Neural progenitor cell (in vitro differentiated cells): ENCODE measurements around the gene LRRC63. TPM values are rescaled to one million over a fixed set of nuclear protein-coding genes. Genes with fewer than 3 reads are reported as not detected.

ENCODE experiments used
- DNase-seq: peaks from one replicate; pipeline ENCODE4 v3.0.0-alpha.2; 2016; ENCODE audit warnings: low spot score
- H2AFZ ChIP-seq: fragments of 200-600 bp; sonication (generic); replicated peaks from 2 replicates; pipeline ENCODE4 v1.6.1; 2016; ENCODE audit warnings: antibody characterized with exemption
- H3F3A ChIP-seq: fragments of 200-600 bp; sonication (generic); 2 replicates; pipeline ENCODE4 v1.6.1; 2016; ENCODE audit warnings: antibody characterized with exemption, low read depth
- H3K27ac ChIP-seq: fragments of 200-600 bp; sonication (generic); 2 replicates; pipeline ENCODE4 v1.5.1; 2016; ENCODE audit warnings: mild to moderate bottlenecking
- H3K27me3 ChIP-seq: fragments of 200-600 bp; sonication (generic); 2 replicates; pipeline ENCODE4 v1.6.1; 2016; ENCODE audit warnings: mild to moderate bottlenecking, moderate library complexity
- H3K36me3 ChIP-seq: fragments of 200-600 bp; sonication (generic); 2 replicates; pipeline ENCODE4 v1.5.1; 2016
- H3K4me1 ChIP-seq: fragments of 200-600 bp; sonication (generic); 2 replicates; pipeline ENCODE4 v1.6.1; 2016; ENCODE audit warnings: mixed run types
- H3K4me2 ChIP-seq: fragments of 200-600 bp; sonication (generic); 2 replicates; pipeline ENCODE4 v1.6.1; 2016
- H3K4me3 ChIP-seq: fragments of 200-600 bp; sonication (generic); 2 replicates; pipeline ENCODE4 v1.5.1; 2016
- H3K79me2 ChIP-seq: fragments of 200-600 bp; sonication (generic); 2 replicates; pipeline ENCODE4 v1.6.1; 2016; ENCODE audit warnings: low read depth
- H3K9ac ChIP-seq: fragments of 200-600 bp; sonication (generic); 2 replicates; pipeline ENCODE4 v1.6.1; 2016
- H3K9me3 ChIP-seq: fragments of 200-600 bp; sonication (generic); 2 replicates; pipeline ENCODE4 v1.5.1; 2016; ENCODE audit warnings: low read depth
- H4K20me1 ChIP-seq: fragments of 200-600 bp; sonication (generic); 2 replicates; pipeline ENCODE4 v1.6.1; 2016; ENCODE audit warnings: low read depth
- H3K27ac Mint-ChIP-seq: 3 replicates; pipeline ENCODE4 v1.8.0; 2021; ENCODE audit warnings: mixed read lengths
- H3K27me3 Mint-ChIP-seq: 2 replicates; pipeline ENCODE4 v1.8.0; 2022; ENCODE audit warnings: low read depth, mild to moderate bottlenecking, inconsistent platforms, moderate library complexity, mixed read lengths; ENCODE audit not compliant: insufficient read depth
- H3K36me3 Mint-ChIP-seq: 3 replicates; pipeline ENCODE4 v1.8.0; 2021; ENCODE audit warnings: mixed read lengths
- H3K4me1 Mint-ChIP-seq: 3 replicates; pipeline ENCODE4 v1.8.0; 2021; ENCODE audit warnings: mixed read lengths
- H3K4me3 Mint-ChIP-seq: 3 replicates; pipeline ENCODE4 v1.8.0; 2021; ENCODE audit warnings: mild to moderate bottlenecking, moderate library complexity, mixed read lengths
- H3K9me3 Mint-ChIP-seq: 3 replicates; pipeline ENCODE4 v1.8.0; 2020; ENCODE audit warnings: mixed read lengths
- EZH2 ChIP-seq: fragments of 200-600 bp; sonication (generic); IDR thresholded peaks from 2 replicates; pipeline ENCODE4 v1.6.1; 2017; ENCODE audit warnings: antibody characterized with exemption, mild to moderate bottlenecking, moderate library complexity
- EZH2phosphoT487 ChIP-seq: fragments of 200-600 bp; sonication (generic); IDR thresholded peaks from 2 replicates; pipeline ENCODE4 v1.6.1; 2017; ENCODE audit warnings: antibody characterized with exemption
- total RNA-seq: library from RNA; depleted of rRNA; stranded (reverse); fragments of >200 nt; gene quantifications from 2 replicates; pipeline ENCODE4 v1.2.3, GENCODE V29; 2015; ENCODE audit warnings: low replicate concordance
- TF ChIP-seq, protein P1 (sequence below): fragments of 200-600 bp; sonication (generic); IDR thresholded peaks from 2 replicates; pipeline ENCODE4 v1.5.1; 2017; ENCODE audit warnings: antibody characterized with exemption, mild to moderate bottlenecking

LRRC63 gene
- total RNA-seq, 1 donor from 2014 or later: not detected

DNA sequence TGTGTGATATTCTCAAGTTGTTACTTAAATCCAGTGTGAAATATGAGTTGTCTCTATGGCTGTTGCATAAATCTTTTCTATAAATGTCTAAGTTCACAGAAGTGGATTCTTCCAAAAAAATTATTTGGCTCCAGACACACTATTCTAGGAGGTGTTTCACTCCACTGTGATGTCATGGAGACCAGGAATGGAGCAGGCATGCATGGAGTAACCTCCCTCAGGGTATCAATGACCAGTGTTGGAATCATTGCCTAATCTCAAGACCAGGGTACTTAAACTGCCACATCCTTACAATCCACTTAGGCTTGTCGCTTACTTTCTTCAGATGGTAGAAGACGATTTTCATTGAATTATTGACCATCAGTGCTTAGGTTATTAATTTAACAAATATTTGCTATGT, 55.4 kb downstream of the LRRC63 start:
- H3K4me3 ChIP-seq: no peak overlapping the region
- H3K9ac ChIP-seq: no peak overlapping the region
- Mint-ChIP-seq H3K27ac (no peak overlapping the region), H3K9me3 (no peaks in the 10 kb centered on the region), H3K4me3 (no peak overlapping the region), H3K36me3 (no peaks in the 10 kb centered on the region), H3K27me3 (no peaks in the 10 kb centered on the region), H3K4me1 (no peaks in the 10 kb centered on the region)
- H3F3A ChIP-seq: no peaks in the 10 kb centered on the region
- no peaks in the 10 kb centered on the region for H3K36me3 ChIP-seq
- H4K20me1 ChIP-seq: no peaks in the 10 kb centered on the region
- H3K4me2 ChIP-seq: no peak overlapping the region
- no peaks in the 10 kb centered on the region for H3K27me3 ChIP-seq
- no peak overlapping the region for H2AFZ ChIP-seq
- no peaks in the 10 kb centered on the region for H3K9me3 ChIP-seq
- H3K27ac ChIP-seq: no peak overlapping the region
- DNase-seq: no peak
- TF ChIP-seq EZH2phosphoT487: no peak
- TF ChIP-seq, protein P1, sequence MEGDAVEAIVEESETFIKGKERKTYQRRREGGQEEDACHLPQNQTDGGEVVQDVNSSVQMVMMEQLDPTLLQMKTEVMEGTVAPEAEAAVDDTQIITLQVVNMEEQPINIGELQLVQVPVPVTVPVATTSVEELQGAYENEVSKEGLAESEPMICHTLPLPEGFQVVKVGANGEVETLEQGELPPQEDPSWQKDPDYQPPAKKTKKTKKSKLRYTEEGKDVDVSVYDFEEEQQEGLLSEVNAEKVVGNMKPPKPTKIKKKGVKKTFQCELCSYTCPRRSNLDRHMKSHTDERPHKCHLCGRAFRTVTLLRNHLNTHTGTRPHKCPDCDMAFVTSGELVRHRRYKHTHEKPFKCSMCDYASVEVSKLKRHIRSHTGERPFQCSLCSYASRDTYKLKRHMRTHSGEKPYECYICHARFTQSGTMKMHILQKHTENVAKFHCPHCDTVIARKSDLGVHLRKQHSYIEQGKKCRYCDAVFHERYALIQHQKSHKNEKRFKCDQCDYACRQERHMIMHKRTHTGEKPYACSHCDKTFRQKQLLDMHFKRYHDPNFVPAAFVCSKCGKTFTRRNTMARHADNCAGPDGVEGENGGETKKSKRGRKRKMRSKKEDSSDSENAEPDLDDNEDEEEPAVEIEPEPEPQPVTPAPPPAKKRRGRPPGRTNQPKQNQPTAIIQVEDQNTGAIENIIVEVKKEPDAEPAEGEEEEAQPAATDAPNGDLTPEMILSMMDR: no peak
- no peak for TF ChIP-seq EZH2
- no peaks in the 10 kb centered on the region for H3K4me1 ChIP-seq
- H3K79me2 ChIP-seq: no peaks in the 10 kb centered on the region

DNA sequence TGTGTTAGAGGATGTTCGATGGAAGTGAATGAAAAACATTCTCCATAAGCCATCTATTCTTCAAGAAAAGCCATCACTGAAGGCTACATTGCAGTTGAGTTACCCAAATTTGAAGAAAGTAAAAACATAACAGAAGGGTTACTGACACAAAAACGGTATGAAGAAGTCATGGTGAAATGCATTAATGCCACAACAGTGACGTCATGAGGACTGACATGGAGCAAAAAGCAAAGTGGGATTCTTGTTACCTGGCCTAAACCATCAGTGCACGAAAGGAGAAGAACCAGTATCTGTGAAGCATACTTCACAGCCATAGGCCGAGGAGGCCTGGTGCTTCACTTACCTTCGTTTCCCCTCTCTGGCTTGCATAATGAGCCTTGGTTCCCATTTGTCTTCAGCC, 58.7 kb downstream of the LRRC63 start:
- no peak overlapping the region for H2AFZ ChIP-seq
- H3K27ac Mint-ChIP-seq: no peak overlapping the region

DNA sequence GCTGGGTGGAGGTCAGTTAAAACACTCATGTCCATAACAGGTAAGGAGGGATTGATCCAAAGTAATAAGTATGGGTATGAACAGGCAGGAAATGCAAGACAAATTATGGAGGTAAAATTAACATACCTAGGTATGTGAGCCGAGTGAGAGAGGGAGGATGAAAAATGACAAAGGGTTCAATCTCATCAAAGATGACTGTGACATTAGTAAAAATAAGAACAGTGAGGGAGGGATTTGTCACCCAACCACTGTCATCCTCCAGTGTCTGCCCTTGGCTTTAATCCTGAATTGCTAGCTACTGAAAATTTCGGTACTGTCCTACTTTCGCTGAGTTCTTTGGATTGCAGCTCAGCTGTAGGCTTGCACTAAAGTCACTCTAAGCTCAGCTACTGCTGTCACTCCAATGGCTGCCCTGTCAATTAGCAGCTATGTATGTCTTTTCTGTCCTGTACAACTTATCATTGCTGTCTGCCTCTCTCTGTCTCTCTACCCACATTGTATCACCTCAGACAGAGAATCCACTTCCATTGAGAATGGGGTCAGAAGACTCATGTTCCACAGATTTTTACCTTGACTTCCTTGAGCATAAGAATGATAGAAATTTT, 62.5 kb downstream of the LRRC63 start:
- no peaks in the 10 kb centered on the region for H3K36me3 ChIP-seq
- H3K36me3 Mint-ChIP-seq: no peaks in the 10 kb centered on the region
- TF ChIP-seq EZH2: no peak
- TF ChIP-seq, protein P1: no peak
- no peak for TF ChIP-seq EZH2phosphoT487
- H3K4me3 Mint-ChIP-seq: no peak overlapping the region
- no peaks in the 10 kb centered on the region for H4K20me1 ChIP-seq
- no peaks in the 10 kb centered on the region for H3K4me1 Mint-ChIP-seq
- DNase-seq: no peak
- no peak overlapping the region for H2AFZ ChIP-seq
- H3K79me2 ChIP-seq: no peaks in the 10 kb centered on the region
- no peak overlapping the region for H3K9ac ChIP-seq
- no peaks in the 10 kb centered on the region for H3K9me3 ChIP-seq
- H3K4me1 ChIP-seq: peaks cover 5% of the 10 kb centered on the region
- H3K27ac Mint-ChIP-seq: no peak overlapping the region
- H3K27me3 Mint-ChIP-seq: no peaks in the 10 kb centered on the region
- H3K9me3 Mint-ChIP-seq: no peaks in the 10 kb centered on the region
- no peaks in the 10 kb centered on the region for H3K27me3 ChIP-seq
- H3F3A ChIP-seq: no peaks in the 10 kb centered on the region
- no peak overlapping the region for H3K27ac ChIP-seq
- no peak overlapping the region for H3K4me2 ChIP-seq
- H3K4me3 ChIP-seq: no peak overlapping the region

More for the DNA sequence above, 58.7 kb downstream of the LRRC63 start:
- Histone ChIP-seq H3K9me3 (no peaks in the 10 kb centered on the region), H3K27me3 (no peaks in the 10 kb centered on the region), H3K36me3 (no peaks in the 10 kb centered on the region), H3K79me2 (no peaks in the 10 kb centered on the region), H4K20me1 (no peaks in the 10 kb centered on the region), H3F3A (no peaks in the 10 kb centered on the region), H3K9ac (no peak overlapping the region), H3K4me2 (no peak overlapping the region), H3K4me3 (no peak overlapping the region), H3K4me1 (no peaks in the 10 kb centered on the region), H3K27ac (no peak overlapping the region)
- Mint-ChIP-seq H3K4me3 (no peak overlapping the region), H3K36me3 (no peaks in the 10 kb centered on the region), H3K9me3 (no peaks in the 10 kb centered on the region), H3K4me1 (no peaks in the 10 kb centered on the region), H3K27me3 (no peaks in the 10 kb centered on the region)
- TF ChIP-seq EZH2phosphoT487 (no peak), EZH2 (no peak)
- TF ChIP-seq, protein P1: no peak
- no peak for DNase-seq
